Activated CD4-positive, alpha-beta T cell treated with anti-CD3 and anti-CD28 coated beads for 36 hours (primary cell): ENCODE measurements around the gene POM121L2. TPM values are rescaled to one million over a fixed set of nuclear protein-coding genes. Genes with fewer than 3 reads are reported as not detected.
"Not testable (repeated sequence)": the region's sequence is repeated elsewhere in the genome, so short reads cannot be mapped to it uniquely, and the experiment has no call there.

Experiments
- ATAC-seq: fragments of 200-7000 bp; cut with Tn5 transposase; one replicate; pipeline ENCODE4 v1.10.0; 2021; ENCODE audit warnings: mild to moderate bottlenecking, moderate library complexity
- CTCF ChIA-PET: fragments of 350-600 bp; sonication (Branson Sonifier 250); formaldehyde crosslinking; loops from one replicate; lab custom pipeline; 2021; ENCODE audit warnings: antibody characterized with exemption; lab: Charles Lee
- POLR2A ChIA-PET: fragments of 350-600 bp; sonication (Branson Sonifier 250); formaldehyde crosslinking; loops from one replicate; lab custom pipeline; 2021; ENCODE audit warnings: antibody characterized with exemption, inconsistent platforms; lab: Charles Lee
- DNase-seq: peaks from one replicate; pipeline ENCODE4 v3.0.0-alpha.2; 2020
- H3K27ac Mint-ChIP-seq: one replicate; pipeline ENCODE4 v1.8.0; 2021; ENCODE audit warnings: mixed read lengths
- H3K27me3 Mint-ChIP-seq: one replicate; pipeline ENCODE4 v1.8.0; 2021; ENCODE audit warnings: mixed read lengths
- H3K36me3 Mint-ChIP-seq: one replicate; pipeline ENCODE4 v1.8.0; 2021; ENCODE audit warnings: low read depth, mixed read lengths
- H3K4me1 Mint-ChIP-seq: one replicate; pipeline ENCODE4 v1.8.0; 2021; ENCODE audit warnings: mixed read lengths
- H3K4me3 Mint-ChIP-seq: one replicate; pipeline ENCODE4 v1.8.0; 2021; ENCODE audit warnings: mild to moderate bottlenecking, moderate library complexity, mixed read lengths
- H3K9me3 Mint-ChIP-seq: one replicate; pipeline ENCODE4 v1.8.0; 2021; ENCODE audit warnings: low read depth, mixed read lengths
- intact Hi-C, 2 experiments: fragments of 100-400 bp; cut with DNase I in 1 of 2; cut with micrococcal nuclease in 1 of 2; formaldehyde crosslinking; loops; one replicate each; pipeline versions ENCODE4 v1.14.2 to v1.15.1; 2022 to 2024; cut with DNase I, micrococcal nuclease
- total RNA-seq, 2 experiments: library from RNA; stranded (reverse); gene quantifications; one replicate each; pipeline ENCODE4 v1.2.3, GENCODE V29; 2021

The POM121L2 gene
- total RNA-seq, 2 experiments from 2014 or later = not detected

GRCh38 chr6:27280064-27280539 is 32.0 kb downstream of the POM121L2 start:
- Mint-ChIP-seq H3K36me3 (peaks cover 19% of the 10 kb centered on the region), H3K4me3 (peak overlapping the region; percentile 58), H3K9me3 (peaks cover 24% of the 10 kb centered on the region), H3K27ac (peak overlapping the region; percentile 13), H3K27me3 (peaks cover 71% of the 10 kb centered on the region), H3K4me1 (peaks cover 10% of the 10 kb centered on the region)
- DNase-seq (peak; percentile 64), ATAC-seq (peak; percentile 36)
- POLR2A ChIA-PET = no interaction called here
- intact Hi-C loops = loop anchor here (1.0 to 10.0 kb wide), 6 partner anchors 13 to 1535 kb away; no protein-coding TSS in a partner anchor
- CTCF ChIA-PET = interaction anchor here (0.9 kb wide), 1 partner anchor 27 kb away, joined by 3 read pairs; no protein-coding TSS in a partner anchor

- Mint-ChIP-seq H3K4me3 (peak overlapping the region; percentile 58), H3K4me1 (peaks cover 10% of the 10 kb centered on the region), H3K27me3 (peaks cover 70% of the 10 kb centered on the region), H3K9me3 (peaks cover 20% of the 10 kb centered on the region), H3K27ac (peak overlapping the region; percentile 13), H3K36me3 (peaks cover 16% of the 10 kb centered on the region)
- ChIA-PET CTCF (interaction anchor here (0.6 to 1.0 kb wide), 2 partner anchors 366 to 415 kb away, joined by 3 read pairs; no protein-coding TSS in a partner anchor), POLR2A (no interaction called here)
- DNase-seq = no peak
- no peak for ATAC-seq
- intact Hi-C loops = loop anchor here (1.0 to 10.0 kb wide), 6 partner anchors 14 to 1535 kb away; no protein-coding TSS in a partner anchor
These were observed 32.5 kb downstream of the POM121L2 start for GRCh38 chr6:27279513-27280063.

DNA sequence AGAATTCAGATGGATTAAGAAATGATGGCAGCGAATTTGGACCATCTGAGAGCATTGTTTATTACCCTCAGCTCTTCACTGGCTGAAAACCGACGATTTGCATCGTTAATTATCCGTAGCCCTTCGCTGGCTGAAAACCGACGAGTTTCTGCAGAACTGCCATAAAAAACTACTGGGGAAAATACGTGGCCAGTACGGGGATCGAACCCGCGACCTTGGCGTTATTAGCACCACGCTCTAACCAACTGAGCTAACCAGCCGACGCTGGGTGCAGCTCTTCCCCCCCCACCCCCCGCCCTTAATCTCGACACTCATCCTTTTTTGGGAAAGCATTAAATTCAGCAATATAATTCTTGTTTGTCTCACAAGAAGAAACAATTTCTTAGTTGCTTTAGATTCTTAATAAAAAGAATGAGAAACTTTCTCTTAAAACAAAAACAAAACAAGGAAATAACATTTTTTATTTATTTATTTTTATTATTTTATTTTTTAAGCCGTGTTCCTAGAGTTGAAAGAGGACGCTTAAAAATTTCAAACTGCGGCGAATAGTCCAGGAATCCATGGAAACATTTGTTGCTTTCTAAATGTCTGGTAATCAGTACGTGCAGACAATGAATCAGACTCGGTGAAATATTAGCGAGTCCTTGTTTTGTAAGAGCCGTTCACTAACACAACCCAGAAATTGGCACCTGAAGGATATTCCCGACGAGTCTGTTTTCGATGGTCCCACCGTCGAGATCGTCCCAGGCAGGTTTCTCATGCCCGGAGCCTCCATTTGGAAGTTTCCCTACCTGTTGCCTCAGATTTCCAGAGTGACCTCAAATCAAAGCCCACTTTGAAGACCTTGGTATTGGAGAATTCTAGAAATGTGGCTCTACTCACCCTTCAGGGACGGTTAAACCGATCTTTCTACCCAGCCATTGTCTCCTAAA is 36.8 kb downstream of the POM121L2 start:
- Mint-ChIP-seq H3K27me3 (peaks cover 62% of the 10 kb centered on the region), H3K4me3 (no peak overlapping the region), H3K9me3 (peaks cover 2% of the 10 kb centered on the region), H3K4me1 (peaks cover 5% of the 10 kb centered on the region), H3K27ac (no peak overlapping the region), H3K36me3 (peaks cover 3% of the 10 kb centered on the region)
- ChIA-PET CTCF (interaction anchor here (1.0 kb wide), 1 partner anchor 48 kb away, joined by 3 read pairs; no protein-coding TSS in a partner anchor), POLR2A (no interaction called here)
- peak; percentile 51 for DNase-seq
- intact Hi-C loops = no loop called here
- no peak for ATAC-seq

GRCh38 chr6:27273783-27274182 is 38.3 kb downstream of the POM121L2 start:
- Mint-ChIP-seq H3K4me3 (no peak overlapping the region), H3K9me3 (no peaks in the 10 kb centered on the region), H3K27me3 (peaks cover 61% of the 10 kb centered on the region), H3K36me3 (no peaks in the 10 kb centered on the region), H3K27ac (no peak overlapping the region), H3K4me1 (no peaks in the 10 kb centered on the region)
- ATAC-seq = no peak
- ChIA-PET POLR2A (interaction anchor here (0.6 kb wide), 2 partner anchors 369 to 867 kb away, joined by 3 read pairs; no protein-coding TSS in a partner anchor), CTCF (interaction anchor here (0.6 kb wide), 1 partner anchor 36 kb away, joined by 3 read pairs; no protein-coding TSS in a partner anchor)
- intact Hi-C loops = no loop called here
- no peak for DNase-seq

- H3K9me3 Mint-ChIP-seq = no peaks in the 10 kb centered on the region
- peaks cover 3% of the 10 kb centered on the region for H3K4me1 Mint-ChIP-seq
- CTCF ChIA-PET = no interaction called here
- H3K27ac Mint-ChIP-seq = no peak overlapping the region
- H3K36me3 Mint-ChIP-seq = no peaks in the 10 kb centered on the region
- H3K27me3 Mint-ChIP-seq = peaks cover 50% of the 10 kb centered on the region
- POLR2A ChIA-PET = no interaction called here
- ATAC-seq (no peak), DNase-seq (no peak)
- H3K4me3 Mint-ChIP-seq = no peak overlapping the region
- intact Hi-C loops = no loop called here
These were observed 43.3 kb downstream of the POM121L2 start for GRCh38 chr6:27268803-27269202.

DNA sequence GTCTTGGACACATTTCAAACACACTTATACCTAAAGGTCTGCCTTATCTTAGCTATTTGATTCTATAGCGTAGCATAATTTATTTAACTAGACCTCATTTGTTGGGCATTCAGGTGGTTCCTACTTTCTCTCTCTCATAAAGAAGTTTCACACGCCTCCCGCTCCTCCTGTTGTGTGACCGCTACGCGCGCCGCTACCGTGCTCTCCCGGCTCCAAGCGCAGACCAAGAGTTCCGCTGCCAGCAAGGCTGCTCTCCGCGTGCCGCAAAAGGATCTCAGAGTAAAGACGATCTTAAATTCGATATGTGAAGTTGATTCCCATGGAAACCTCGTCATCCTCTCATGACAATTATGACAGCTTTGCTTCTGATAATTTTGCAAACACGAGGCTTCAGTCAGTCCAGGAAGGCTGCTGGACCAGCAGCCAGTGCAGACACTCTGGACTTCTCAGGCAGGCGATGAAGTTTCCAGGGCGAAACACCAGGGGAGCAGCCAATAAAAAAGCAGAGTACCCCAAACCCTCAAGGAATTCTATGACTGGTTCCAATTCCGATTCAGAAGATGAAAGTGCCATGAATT is 44.1 kb downstream of the POM121L2 start:
- H3K4me3 Mint-ChIP-seq = peak overlapping the region; percentile 1
- no peak overlapping the region for H3K27ac Mint-ChIP-seq
- H3K27me3 Mint-ChIP-seq = peaks cover 45% of the 10 kb centered on the region
- ChIA-PET POLR2A (no interaction called here), CTCF (no interaction called here)
- H3K9me3 Mint-ChIP-seq = no peaks in the 10 kb centered on the region
- intact Hi-C loops = no loop called here
- ATAC-seq (no peak), DNase-seq (no peak)
- peaks cover 3% of the 10 kb centered on the region for H3K4me1 Mint-ChIP-seq
- no peaks in the 10 kb centered on the region for H3K36me3 Mint-ChIP-seq

- CTCF ChIA-PET, H3K9me3 Mint-ChIP-seq, ATAC-seq, H3K36me3 Mint-ChIP-seq, DNase-seq, H3K27ac Mint-ChIP-seq, H3K4me3 Mint-ChIP-seq, intact Hi-C loops, POLR2A ChIA-PET, H3K4me1 Mint-ChIP-seq: not testable (repeated sequence)
- peaks cover 40% of the 10 kb centered on the region for H3K27me3 Mint-ChIP-seq
These were observed 45.1 kb downstream of the POM121L2 start for GRCh38 chr6:27267003-27267402.

- ATAC-seq = no peak
- Mint-ChIP-seq H3K27ac (no peak overlapping the region), H3K27me3 (peaks cover 46% of the 10 kb centered on the region), H3K36me3 (no peaks in the 10 kb centered on the region), H3K4me1 (peaks cover 3% of the 10 kb centered on the region), H3K4me3 (no peak overlapping the region), H3K9me3 (no peaks in the 10 kb centered on the region)
- ChIA-PET POLR2A (no interaction called here), CTCF (interaction anchor here (0.6 to 1.0 kb wide), 3 partner anchors 29 to 232 kb away, joined by 3 read pairs; no protein-coding TSS in a partner anchor)
- intact Hi-C loops = no loop called here
- DNase-seq = no peak
These were observed 48.2 kb downstream of the POM121L2 start for GRCh38 chr6:27263886-27264285.

- no peak for DNase-seq
- no peak for ATAC-seq
- intact Hi-C loops = no loop called here
- Mint-ChIP-seq H3K4me3 (no peak overlapping the region), H3K9me3 (no peaks in the 10 kb centered on the region), H3K4me1 (no peaks in the 10 kb centered on the region), H3K27me3 (peaks cover 47% of the 10 kb centered on the region), H3K36me3 (no peaks in the 10 kb centered on the region), H3K27ac (no peak overlapping the region)
- POLR2A ChIA-PET = no interaction called here
- CTCF ChIA-PET = interaction anchor here (0.7 to 1.5 kb wide), 2 partner anchors 9 to 23 kb away, joined by 3 to 4 read pairs; no protein-coding TSS in a partner anchor
These were observed 51.2 kb downstream of the POM121L2 start for GRCh38 chr6:27260836-27261375.

GRCh38 chr6:27260369-27260768 is 51.7 kb downstream of the POM121L2 start:
- DNase-seq (no peak), ATAC-seq (no peak)
- intact Hi-C loops = no loop called here
- no peaks in the 10 kb centered on the region for H3K9me3 Mint-ChIP-seq
- H3K4me1 Mint-ChIP-seq = no peaks in the 10 kb centered on the region
- H3K27ac Mint-ChIP-seq = no peak overlapping the region
- no peaks in the 10 kb centered on the region for H3K36me3 Mint-ChIP-seq
- POLR2A ChIA-PET = no interaction called here
- H3K4me3 Mint-ChIP-seq = no peak overlapping the region
- CTCF ChIA-PET = interaction anchor here (1.5 kb wide), 1 partner anchor 9 kb away, joined by 4 read pairs; no protein-coding TSS in a partner anchor
- H3K27me3 Mint-ChIP-seq = peaks cover 51% of the 10 kb centered on the region
